ENCODE data around the gene ABI3BP. TPM values are rescaled to one million over a fixed set of nuclear protein-coding genes. Genes with fewer than 3 reads are reported as not detected.

Gene ABI3BP
- total RNA-seq, 1 donor from 2014 or later = not detected

DNA sequence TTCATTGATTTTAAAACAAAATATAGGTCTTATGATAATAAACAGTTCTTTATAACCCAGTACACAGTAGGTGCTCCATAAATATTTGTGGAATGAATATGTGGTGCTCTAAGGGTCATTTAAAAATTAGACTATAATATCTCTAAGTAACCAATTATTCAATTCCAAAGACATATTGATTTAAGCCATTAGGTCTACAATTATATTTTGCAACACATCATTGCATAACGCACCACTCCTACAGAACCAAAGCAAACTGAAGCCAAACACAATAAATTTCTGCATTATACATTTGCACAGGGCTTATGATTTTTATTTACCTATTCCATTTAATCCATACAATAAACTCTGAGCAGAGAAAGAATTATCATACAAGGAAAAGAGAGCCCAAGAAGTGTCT is 104.3 kb downstream of the ABI3BP start:
- TF ChIP-seq CTCF (conservative IDR thresholded peaks at IDR 0.05) = no peak
- Mint-ChIP-seq H3K4me1 (no peaks in the 10 kb centered on the region), H3K36me3 (ENCODE audit: low read depth) (no peaks in the 10 kb centered on the region), H3K27me3 (ENCODE audit: low read depth) (no peaks in the 10 kb centered on the region), H3K9me3 (peaks cover 4% of the 10 kb centered on the region), H3K4me3 (no peak overlapping the region), H3K27ac (ENCODE audit: unreplicated experiment) (no peak overlapping the region)
- no peak for DNase-seq (ENCODE audit: low read depth, low spot score)

- no peak for DNase-seq (ENCODE audit: low read depth, low spot score)
- Mint-ChIP-seq H3K4me3 (no peak overlapping the region), H3K27me3 (ENCODE audit: low read depth) (no peaks in the 10 kb centered on the region), H3K36me3 (ENCODE audit: low read depth) (no peaks in the 10 kb centered on the region), H3K9me3 (no peaks in the 10 kb centered on the region), H3K27ac (ENCODE audit: unreplicated experiment) (peak overlapping the region; percentile 51), H3K4me1 (peaks cover 6% of the 10 kb centered on the region)
- TF ChIP-seq CTCF (conservative IDR thresholded peaks at IDR 0.05) = no peak
Measured at GRCh38 chr3:100882571-100882984, 110.6 kb downstream of the ABI3BP start.

GRCh38 chr3:100880845-100881244 is 112.4 kb downstream of the ABI3BP start:
- no peak overlapping the region for H3K4me3 Mint-ChIP-seq
- H3K27ac Mint-ChIP-seq (ENCODE audit: unreplicated experiment) = no peak overlapping the region
- peaks cover 6% of the 10 kb centered on the region for H3K4me1 Mint-ChIP-seq
- TF ChIP-seq CTCF (conservative IDR thresholded peaks at IDR 0.05) = no peak
- no peak for DNase-seq (ENCODE audit: low read depth, low spot score)
- no peaks in the 10 kb centered on the region for H3K27me3 Mint-ChIP-seq (ENCODE audit: low read depth)
- H3K9me3 Mint-ChIP-seq = no peaks in the 10 kb centered on the region
- H3K36me3 Mint-ChIP-seq (ENCODE audit: low read depth) = no peaks in the 10 kb centered on the region

GRCh38 chr3:100880072-100880471 is 113.1 kb downstream of the ABI3BP start:
- H3K27me3 Mint-ChIP-seq (ENCODE audit: low read depth) = no peaks in the 10 kb centered on the region
- no peaks in the 10 kb centered on the region for H3K9me3 Mint-ChIP-seq
- no peak for DNase-seq (ENCODE audit: low read depth, low spot score)
- no peak for TF ChIP-seq CTCF (conservative IDR thresholded peaks at IDR 0.05)
- peaks cover 6% of the 10 kb centered on the region for H3K4me1 Mint-ChIP-seq
- no peaks in the 10 kb centered on the region for H3K36me3 Mint-ChIP-seq (ENCODE audit: low read depth)
- no peak overlapping the region for H3K27ac Mint-ChIP-seq (ENCODE audit: unreplicated experiment)
- H3K4me3 Mint-ChIP-seq = no peak overlapping the region

- no peak overlapping the region for H3K27ac Mint-ChIP-seq (ENCODE audit: unreplicated experiment)
- TF ChIP-seq CTCF (conservative IDR thresholded peaks at IDR 0.05) = no peak
- no peak overlapping the region for H3K4me3 Mint-ChIP-seq
- no peaks in the 10 kb centered on the region for H3K36me3 Mint-ChIP-seq (ENCODE audit: low read depth)
- H3K27me3 Mint-ChIP-seq (ENCODE audit: low read depth) = no peaks in the 10 kb centered on the region
- H3K9me3 Mint-ChIP-seq = no peaks in the 10 kb centered on the region
- no peak for DNase-seq (ENCODE audit: low read depth, low spot score)
- H3K4me1 Mint-ChIP-seq = peaks cover 6% of the 10 kb centered on the region
Measured at GRCh38 chr3:100879195-100879810, 113.9 kb downstream of the ABI3BP start.

Data from neural crest cell (in vitro differentiated cells).